Esophagus squamous epithelium (tissue), 5 donors: ENCODE measurements around the gene UGT1A9. TPM values are rescaled to one million over a fixed set of nuclear protein-coding genes. Genes with fewer than 3 reads are reported as not detected.

Source experiments
- DNase-seq: peaks from one replicate; lab custom pipeline; 2025; lab: John Stamatoyannopoulos, UW
- H3K27ac ChIP-seq, 4 donors: fragments of 200-600 bp; sonication (generic); one replicate each; pipeline ENCODE4 v1.5.1; 2016 to 2019; ENCODE audit warnings: mild to moderate bottlenecking in 1 of 4
- H3K27me3 ChIP-seq, 4 donors: fragments of 200-600 bp; sonication (generic); 1 replicate in 3 of 4; 2 replicates in 1 of 4; pipeline versions ENCODE4 v1.5.1 to v1.6.0; 2017 to 2021; ENCODE audit warnings: antibody characterized with exemption in 1 of 4
- H3K36me3 ChIP-seq, 3 donors: fragments of 200-600 bp; sonication (generic); one replicate each; pipeline ENCODE4 v1.5.1; 2016 to 2019
- H3K4me1 ChIP-seq, 3 donors: fragments of 200-600 bp; sonication (generic); one replicate each; pipeline ENCODE4 v1.5.1; 2017 to 2019
- H3K4me3 ChIP-seq, 4 donors: fragments of 200-600 bp; sonication (generic); 1 replicate in 3 of 4; 2 replicates in 1 of 4; pipeline ENCODE4 v1.5.1; 2016 to 2019; ENCODE audit warnings: mild to moderate bottlenecking in 2 of 4, moderate library complexity in 1 of 4
- H3K9me3 ChIP-seq, 3 donors: fragments of 200-600 bp; sonication (generic); one replicate each; pipeline ENCODE4 v1.5.1; 2016 to 2019
- POLR2A ChIP-seq, 4 donors: fragments of 450-650 bp; IDR thresholded peaks; one replicate each; pipeline ENCODE4 v1.6.1; 2017; ENCODE audit warnings: antibody characterized with exemption in 4 of 4, mild to moderate bottlenecking in 4 of 4, moderate library complexity in 3 of 4
- WGBS, 2 donors: methylation state at CpG; one replicate each; pipeline ENCODE4 v1.1.5; 2018; 5-methylcytosine and 5-hydroxymethylcytosine counted together
- intact Hi-C: fragments of 100-400 bp; cut with DNase I; formaldehyde crosslinking; loops from one replicate; pipeline ENCODE4 v1.15.0; 2022
- total RNA-seq, 4 donors: library from RNA; depleted of rRNA; stranded (reverse); fragments of >200 nt; gene quantifications; one replicate each; pipeline ENCODE4 v1.1.0, GENCODE V29; 2016
- TF ChIP-seq, protein P1 (sequence below), 6 experiments: fragments of 450-650 bp in 4 of 6; fragments of 200-600 bp in 2 of 6; sonication (generic) in 2 of 6; IDR thresholded peaks; one replicate each; pipeline ENCODE4 v1.5.1; 2016 to 2019; ENCODE audit warnings: antibody characterized with exemption in 6 of 6, mild to moderate bottlenecking in 4 of 6, moderate library complexity in 4 of 6
- donor health status: DM: yes; HTN: yes; CAD: no.

UGT1A9 gene
- total RNA-seq, 4 donors from 2014 or later, result 0.49 to 1.7 (median 1.2) TPM

DNA sequence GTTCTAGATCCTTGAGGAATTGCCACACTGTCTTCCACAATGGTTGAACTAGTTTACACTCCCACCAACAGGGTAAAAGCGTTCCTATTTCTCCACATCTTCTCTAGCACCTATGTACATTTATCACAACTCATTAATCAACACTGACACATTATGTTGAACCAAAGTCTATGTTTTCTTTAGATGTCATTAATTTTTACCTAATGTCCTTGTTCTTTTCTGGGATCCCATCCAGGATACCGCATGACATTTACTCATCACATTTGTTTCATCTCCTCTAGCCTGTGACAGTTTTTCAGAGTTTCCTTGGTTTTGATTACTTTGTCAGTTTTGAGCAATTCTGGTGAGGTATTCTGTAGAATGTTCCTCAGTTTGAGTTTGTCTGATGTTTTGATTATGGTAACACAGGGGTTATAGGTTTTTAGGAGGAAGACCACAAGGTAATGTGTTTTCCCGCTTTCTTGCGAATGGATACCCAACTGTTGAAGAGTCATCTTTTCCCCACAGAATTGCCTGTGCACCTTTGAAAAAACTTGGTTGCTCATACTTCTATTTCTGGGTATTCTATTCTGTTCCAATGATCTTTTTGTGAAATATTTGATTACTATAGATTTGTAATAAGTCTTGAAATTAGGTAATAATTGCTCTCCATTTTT, 3.0 kb upstream of the UGT1A9 start:
- H3K27me3 ChIP-seq, result no peaks in the 10 kb centered on the region
- WGBS, 2 donors, result 75 to 82% methylated on average over 4 of the region's 4 CpGs
- H3K9me3 ChIP-seq, result peaks cover 0 to under 1% (median 0%) of the 10 kb centered on the region in 3 donors
- H3K4me3 ChIP-seq, result no peak overlapping the region
- H3K36me3 ChIP-seq, result no peaks in the 10 kb centered on the region
- no peak for DNase-seq
- no peak overlapping the region for H3K27ac ChIP-seq
- TF ChIP-seq POLR2A (IDR thresholded peaks at IDR 0.05), result no peak
- TF ChIP-seq, protein P1, sequence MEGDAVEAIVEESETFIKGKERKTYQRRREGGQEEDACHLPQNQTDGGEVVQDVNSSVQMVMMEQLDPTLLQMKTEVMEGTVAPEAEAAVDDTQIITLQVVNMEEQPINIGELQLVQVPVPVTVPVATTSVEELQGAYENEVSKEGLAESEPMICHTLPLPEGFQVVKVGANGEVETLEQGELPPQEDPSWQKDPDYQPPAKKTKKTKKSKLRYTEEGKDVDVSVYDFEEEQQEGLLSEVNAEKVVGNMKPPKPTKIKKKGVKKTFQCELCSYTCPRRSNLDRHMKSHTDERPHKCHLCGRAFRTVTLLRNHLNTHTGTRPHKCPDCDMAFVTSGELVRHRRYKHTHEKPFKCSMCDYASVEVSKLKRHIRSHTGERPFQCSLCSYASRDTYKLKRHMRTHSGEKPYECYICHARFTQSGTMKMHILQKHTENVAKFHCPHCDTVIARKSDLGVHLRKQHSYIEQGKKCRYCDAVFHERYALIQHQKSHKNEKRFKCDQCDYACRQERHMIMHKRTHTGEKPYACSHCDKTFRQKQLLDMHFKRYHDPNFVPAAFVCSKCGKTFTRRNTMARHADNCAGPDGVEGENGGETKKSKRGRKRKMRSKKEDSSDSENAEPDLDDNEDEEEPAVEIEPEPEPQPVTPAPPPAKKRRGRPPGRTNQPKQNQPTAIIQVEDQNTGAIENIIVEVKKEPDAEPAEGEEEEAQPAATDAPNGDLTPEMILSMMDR (IDR thresholded peaks at IDR 0.05), result no peak
- H3K4me1 ChIP-seq, result no peaks in the 10 kb centered on the region
- intact Hi-C loops, result no loop called here

DNA sequence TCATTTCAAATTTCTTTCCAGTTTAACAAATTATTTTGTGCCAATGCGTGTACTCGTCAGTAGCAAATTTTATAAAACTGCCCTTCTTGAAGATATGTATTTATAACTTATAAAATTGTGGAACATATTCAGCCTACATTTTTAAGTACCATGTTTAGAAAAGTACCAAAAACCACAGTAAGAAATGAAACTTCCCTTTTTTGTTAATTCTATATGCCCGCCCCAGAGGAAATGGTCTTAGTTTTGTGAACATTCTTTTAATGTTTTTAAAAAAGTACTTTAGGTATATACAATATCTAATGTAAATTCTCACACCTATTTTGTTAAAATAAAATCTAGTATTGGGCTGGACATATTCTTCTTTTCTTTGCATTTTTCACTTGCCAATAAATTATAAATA, 1.2 kb downstream of the UGT1A9 start:
- no peak for TF ChIP-seq POLR2A (IDR thresholded peaks at IDR 0.05)
- TF ChIP-seq, protein P1 (IDR thresholded peaks at IDR 0.05), result no peak
- DNase-seq, result no peak
- Histone ChIP-seq H3K4me1 (no peaks in the 10 kb centered on the region), H3K27me3 (no peaks in the 10 kb centered on the region), H3K4me3 (no peak overlapping the region), H3K9me3 (no peaks in the 10 kb centered on the region), H3K27ac (no peak overlapping the region), H3K36me3 (no peaks in the 10 kb centered on the region)
- 62 to 86% methylated on average over 3 of the region's 3 CpGs for WGBS, 2 donors
- intact Hi-C loops, result no loop called here

DNA sequence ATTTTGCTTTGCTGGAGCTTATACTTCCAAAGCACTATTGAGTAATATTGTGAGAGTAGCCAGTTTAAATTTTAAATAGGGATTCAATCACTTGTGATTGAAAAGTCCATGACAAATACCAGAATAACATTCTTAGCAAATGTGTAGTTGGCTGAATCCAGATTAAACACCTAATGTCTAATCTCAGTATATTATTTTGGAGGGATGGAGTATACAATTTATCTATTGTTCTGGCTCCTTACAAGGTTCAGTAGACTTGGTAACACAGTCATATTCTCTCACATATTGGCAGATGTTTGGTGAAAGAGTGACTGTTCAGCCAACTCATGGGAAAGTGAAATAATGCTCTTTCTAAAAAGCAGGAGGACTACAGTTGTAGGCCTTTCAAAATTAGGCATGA, 2.2 kb downstream of the UGT1A9 start:
- DNase-seq, result no peak
- Histone ChIP-seq H3K36me3 (no peaks in the 10 kb centered on the region), H3K4me3 (no peak overlapping the region), H3K27me3 (no peaks in the 10 kb centered on the region), H3K9me3 (no peaks in the 10 kb centered on the region), H3K4me1 (no peaks in the 10 kb centered on the region), H3K27ac (no peak overlapping the region)
- TF ChIP-seq, protein P1 (IDR thresholded peaks at IDR 0.05), result no peak
- no peak for TF ChIP-seq POLR2A (IDR thresholded peaks at IDR 0.05)
- intact Hi-C loops, result no loop called here

DNA sequence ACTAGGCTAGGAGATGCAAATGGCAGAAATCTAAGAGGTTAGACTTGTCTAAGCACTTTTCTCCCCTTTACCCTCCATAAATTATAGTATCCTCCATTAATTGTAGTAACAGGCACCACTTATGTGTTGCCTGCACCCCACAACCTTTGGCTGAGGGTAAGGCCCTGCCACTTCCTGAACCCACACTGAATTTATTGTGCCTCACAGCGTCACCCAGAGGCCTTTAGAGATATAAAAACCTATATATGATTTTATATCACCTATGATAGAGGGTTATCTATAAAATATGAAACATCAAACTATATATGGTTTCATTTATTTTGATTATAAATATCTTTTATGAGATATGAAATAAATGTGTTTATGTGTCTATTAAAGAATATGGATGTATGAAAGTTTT, 2.6 kb downstream of the UGT1A9 start:
- intact Hi-C loops, result no loop called here

DNA sequence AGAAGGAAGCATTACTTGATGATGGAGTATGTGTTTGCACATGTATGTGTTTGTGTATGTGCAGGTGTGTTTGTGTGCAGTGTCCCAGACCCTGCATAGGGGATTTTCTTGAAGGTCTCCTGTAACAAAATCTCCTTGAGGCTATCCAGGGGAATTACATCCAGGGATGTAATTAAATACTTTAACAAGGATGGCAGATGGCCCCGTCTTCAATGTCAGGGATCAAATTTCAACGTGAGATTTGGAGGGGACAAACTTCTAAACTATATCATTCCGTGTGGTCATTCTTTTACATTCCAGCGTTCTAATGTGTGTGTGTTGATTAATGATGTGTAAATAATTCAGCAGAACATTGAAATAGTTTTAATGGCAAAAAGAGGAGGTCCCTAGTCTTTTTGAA, 3.3 kb downstream of the UGT1A9 start:
- no peaks in the 10 kb centered on the region for H3K36me3 ChIP-seq
- 52 to 57% methylated on average over 4 of the region's 4 CpGs for WGBS, 2 donors
- no peak overlapping the region for H3K27ac ChIP-seq
- no peaks in the 10 kb centered on the region for H3K9me3 ChIP-seq
- no peaks in the 10 kb centered on the region for H3K27me3 ChIP-seq
- TF ChIP-seq, protein P1 (IDR thresholded peaks at IDR 0.05), result no peak
- no peak for TF ChIP-seq POLR2A (IDR thresholded peaks at IDR 0.05)
- peaks cover 0 to 10% (median 9%) of the 10 kb centered on the region in 3 donors for H3K4me1 ChIP-seq
- no peak overlapping the region for H3K4me3 ChIP-seq
- intact Hi-C loops, result no loop called here
- no peak for DNase-seq

More for the DNA sequence above, 2.6 kb downstream of the UGT1A9 start:
- Histone ChIP-seq H3K27me3 (no peaks in the 10 kb centered on the region), H3K4me1 (peaks cover 0 to 4% (median 3%) of the 10 kb centered on the region in 3 donors), H3K36me3 (no peaks in the 10 kb centered on the region), H3K4me3 (no peak overlapping the region), H3K9me3 (no peaks in the 10 kb centered on the region), H3K27ac (no peak overlapping the region)
- TF ChIP-seq, protein P1 (IDR thresholded peaks at IDR 0.05), result no peak
- no peak for TF ChIP-seq POLR2A (IDR thresholded peaks at IDR 0.05)
- 73 to 90% methylated on average over 1 of the region's 1 CpG for WGBS, 2 donors
- no peak for DNase-seq
